NT2/D1 (cell line): ENCODE measurements around the gene ZC3H8.
"Not testable (repeated sequence)": the region's sequence is repeated elsewhere in the genome, so short reads cannot be mapped to it uniquely, and the experiment has no call there.

Experiments used
- DNase-seq: peaks from one replicate; pipeline ENCODE4 v3.0.0-alpha.2; 2011; ENCODE audit warnings: low read depth, low spot score
- H3K27me3 ChIP-seq: 2 replicates; pipeline ENCODE4 v1.6.0; 2011; ENCODE audit warnings: mild to moderate bottlenecking; ENCODE audit not compliant: insufficient read length, insufficient read depth
- H3K36me3 ChIP-seq: 2 replicates; pipeline ENCODE4 v1.6.1; 2011; ENCODE audit warnings: mild to moderate bottlenecking, low read length, mixed read lengths; ENCODE audit not compliant: insufficient read depth, insufficient read length
- H3K4me1 ChIP-seq: 2 replicates; pipeline ENCODE4 v1.5.1; 2011; ENCODE audit not compliant: insufficient read depth, insufficient read length
- H3K4me3 ChIP-seq: 2 replicates; pipeline ENCODE4 v1.5.1; 2011; ENCODE audit warnings: low read depth; ENCODE audit not compliant: insufficient read length
- H3K9ac ChIP-seq: 2 replicates; pipeline ENCODE4 v1.6.0; 2011; ENCODE audit warnings: low read depth; ENCODE audit not compliant: insufficient read length
- H3K9me3 ChIP-seq: 2 replicates; pipeline ENCODE4 v1.5.1; 2011; ENCODE audit warnings: mild to moderate bottlenecking, low read length; ENCODE audit not compliant: insufficient read depth
- SUZ12 ChIP-seq: IDR thresholded peaks from 2 replicates; pipeline ENCODE4 v1.6.1; 2011; ENCODE audit not compliant: insufficient read length, insufficient read depth; ENCODE audit errors: extremely low read depth
- YY1 ChIP-seq: IDR thresholded peaks from 2 replicates; pipeline ENCODE4 v1.6.1; 2011; ENCODE audit not compliant: insufficient read length, insufficient read depth
- ZNF274 ChIP-seq: IDR thresholded peaks from 2 replicates; pipeline ENCODE4 v1.6.1; 2011; ENCODE audit warnings: mild to moderate bottlenecking, low read depth, low read length

ZC3H8 gene

GRCh38 chr2:112239862-112240261 is 15.0 kb downstream of the ZC3H8 start:
- Histone ChIP-seq H3K36me3 (peaks cover 26% of the 10 kb centered on the region), H3K4me3 (no peak overlapping the region), H3K4me1 (no peaks in the 10 kb centered on the region), H3K9me3 (no peaks in the 10 kb centered on the region), H3K9ac (no peak overlapping the region), H3K27me3 (no peaks in the 10 kb centered on the region)
- TF ChIP-seq SUZ12 (no peak), ZNF274 (no peak), YY1 (no peak)
- no peak for DNase-seq

- Histone ChIP-seq H3K4me3 (no peak overlapping the region), H3K36me3 (peaks cover 18% of the 10 kb centered on the region), H3K9me3 (no peaks in the 10 kb centered on the region), H3K27me3 (no peaks in the 10 kb centered on the region), H3K4me1 (no peaks in the 10 kb centered on the region), H3K9ac (no peak overlapping the region)
- no peak for TF ChIP-seq YY1
- no peak for TF ChIP-seq ZNF274
- TF ChIP-seq SUZ12 = no peak
- no peak for DNase-seq
These were observed 24.5 kb downstream of the ZC3H8 start for GRCh38 chr2:112230371-112230770.

- no peak overlapping the region for H3K4me3 ChIP-seq
- DNase-seq = no peak
- no peak for TF ChIP-seq ZNF274
- TF ChIP-seq YY1 = no peak
- TF ChIP-seq SUZ12 = no peak
- H3K9me3 ChIP-seq = no peaks in the 10 kb centered on the region
- H3K9ac ChIP-seq = no peak overlapping the region
- peaks cover 15% of the 10 kb centered on the region for H3K36me3 ChIP-seq
- no peaks in the 10 kb centered on the region for H3K27me3 ChIP-seq
- H3K4me1 ChIP-seq = no peaks in the 10 kb centered on the region
These were observed 25.5 kb downstream of the ZC3H8 start for GRCh38 chr2:112229348-112229747.

GRCh38 chr2:112220831-112221230 is 34.0 kb downstream of the ZC3H8 start:
- DNase-seq = no peak
- TF ChIP-seq SUZ12 (no peak), YY1 (no peak), ZNF274 (no peak)
- Histone ChIP-seq H3K27me3 (no peaks in the 10 kb centered on the region), H3K4me3 (no peak overlapping the region), H3K9me3 (peaks cover 14% of the 10 kb centered on the region; the same call in 1 of the 2 replicates), H3K9ac (no peak overlapping the region), H3K36me3 (peaks cover 15% of the 10 kb centered on the region), H3K4me1 (no peaks in the 10 kb centered on the region)

- no peak overlapping the region for H3K9ac ChIP-seq
- H3K4me1 ChIP-seq = no peaks in the 10 kb centered on the region
- DNase-seq = no peak
- no peak for TF ChIP-seq ZNF274
- no peak for TF ChIP-seq YY1
- no peak for TF ChIP-seq SUZ12
- H3K36me3 ChIP-seq = peaks cover 21% of the 10 kb centered on the region
- no peak overlapping the region for H3K4me3 ChIP-seq
- H3K27me3 ChIP-seq = no peaks in the 10 kb centered on the region
- H3K9me3 ChIP-seq = peaks cover 14% of the 10 kb centered on the region; the same call in 1 of the 2 replicates
These were observed 34.7 kb downstream of the ZC3H8 start for GRCh38 chr2:112220186-112220585.

GRCh38 chr2:112217854-112218253 is 37.0 kb downstream of the ZC3H8 start:
- no peaks in the 10 kb centered on the region for H3K27me3 ChIP-seq
- peaks cover 28% of the 10 kb centered on the region for H3K36me3 ChIP-seq
- H3K4me3 ChIP-seq = no peak overlapping the region
- peaks cover 14% of the 10 kb centered on the region; the same call in 1 of the 2 replicates for H3K9me3 ChIP-seq
- no peak for DNase-seq
- no peaks in the 10 kb centered on the region for H3K4me1 ChIP-seq
- H3K9ac ChIP-seq = no peak overlapping the region
- TF ChIP-seq ZNF274 (no peak), YY1 (no peak), SUZ12 (no peak)

- no peaks in the 10 kb centered on the region for H3K4me1 ChIP-seq
- no peak for DNase-seq
- H3K9me3 ChIP-seq = peaks cover 13% of the 10 kb centered on the region; the same call in 1 of the 2 replicates
- H3K4me3 ChIP-seq = no peak overlapping the region
- no peaks in the 10 kb centered on the region for H3K27me3 ChIP-seq
- TF ChIP-seq ZNF274 (no peak), SUZ12 (no peak), YY1 (no peak)
- H3K36me3 ChIP-seq = peaks cover 28% of the 10 kb centered on the region
- H3K9ac ChIP-seq = no peak overlapping the region
These were observed 38.7 kb downstream of the ZC3H8 start for GRCh38 chr2:112216167-112216566.

GRCh38 chr2:112207905-112208304 is 46.9 kb downstream of the ZC3H8 start:
- not testable (repeated sequence) for H3K4me1 ChIP-seq, DNase-seq, H3K27me3 ChIP-seq, H3K9ac ChIP-seq, H3K36me3 ChIP-seq, H3K4me3 ChIP-seq
- H3K9me3 ChIP-seq = peaks cover 23% of the 10 kb centered on the region
